GM19023 (cell line): ENCODE data around the gene SLC6A3.
"Not testable (repeated sequence)": the region's sequence is repeated elsewhere in the genome, so short reads cannot be mapped to it uniquely, and the experiment has no call there.

ENCODE experiments used
- ATAC-seq: cut with Tn5 transposase; IDR thresholded peaks from one replicate; pipeline ENCODE4 v1.9.1; 2021; ENCODE audit warnings: mild to moderate bottlenecking, moderate library complexity; ENCODE audit not compliant: unreplicated experiment

SLC6A3 gene

GRCh38 chr5:1478271-1479035 is 33.2 kb upstream of the SLC6A3 start:
- no peak for ATAC-seq

- no peak for ATAC-seq
Observed at GRCh38 chr5:1477341-1477740, 32.1 kb upstream of the SLC6A3 start.

GRCh38 chr5:1476967-1477310 is 31.7 kb upstream of the SLC6A3 start:
- no peak for ATAC-seq

GRCh38 chr5:1476181-1476966 is 31.1 kb upstream of the SLC6A3 start:
- no peak for ATAC-seq

- ATAC-seq: not testable (repeated sequence)
Observed at GRCh38 chr5:1475544-1475900, 30.3 kb upstream of the SLC6A3 start.

- no peak for ATAC-seq
Observed at GRCh38 chr5:1474866-1475543, 29.8 kb upstream of the SLC6A3 start.

- no peak for ATAC-seq
Observed at GRCh38 chr5:1474183-1474839, 29.1 kb upstream of the SLC6A3 start.

GRCh38 chr5:1473746-1474145 is 28.5 kb upstream of the SLC6A3 start:
- no peak for ATAC-seq

GRCh38 chr5:1472964-1473628 is 27.9 kb upstream of the SLC6A3 start:
- no peak for ATAC-seq

GRCh38 chr5:1471997-1472963 is 27.0 kb upstream of the SLC6A3 start:
- no peak for ATAC-seq

- no peak for ATAC-seq
Observed at GRCh38 chr5:1471240-1471853, 26.1 kb upstream of the SLC6A3 start.

- ATAC-seq: no peak
Observed at GRCh38 chr5:1470762-1471211, 25.5 kb upstream of the SLC6A3 start.

GRCh38 chr5:1468629-1469527 is 23.6 kb upstream of the SLC6A3 start:
- no peak for ATAC-seq

GRCh38 chr5:1468247-1468612 is 23.0 kb upstream of the SLC6A3 start:
- no peak for ATAC-seq

GRCh38 chr5:1467341-1468246 is 22.4 kb upstream of the SLC6A3 start:
- no peak for ATAC-seq

GRCh38 chr5:1466631-1467265 is 21.5 kb upstream of the SLC6A3 start:
- ATAC-seq: no peak
